HepG2 (cell line): ENCODE data around the gene MAP3K19.
"Not testable (repeated sequence)": the region's sequence is repeated elsewhere in the genome, so short reads cannot be mapped to it uniquely, and the experiment has no call there.

Experiments used
- ASH2L ChIP-seq: fragments of 300-600, 200-600 bp; sonication (generic); IDR thresholded peaks from 2 replicates; pipeline ENCODE4 v1.7.0; 2017; ENCODE audit warnings: low read depth, mild to moderate bottlenecking, moderate library complexity, mixed read lengths, low read length; ENCODE audit not compliant: insufficient read length
- ATF7-NPFF ChIP-seq: sonication (generic); formaldehyde crosslinking; IDR thresholded peaks from 2 replicates; pipeline ENCODE4 v1.8.1; 2023; ENCODE audit warnings: mild to moderate bottlenecking, low read depth, missing genetic modification reagents, moderate library complexity
- CTCF ChIP-seq: sonication (generic); formaldehyde crosslinking; IDR thresholded peaks from 2 replicates; pipeline ENCODE4 v1.5.0; 2020; ENCODE audit warnings: mild to moderate bottlenecking, missing genetic modification reagents, moderate library complexity
- HMG20A ChIP-seq: IDR thresholded peaks from 2 replicates; pipeline ENCODE4 v1.6.1; 2016; ENCODE audit warnings: borderline replicate concordance
- HMGA1 ChIP-seq: sonication (generic); formaldehyde crosslinking; conservative IDR thresholded peaks from 2 replicates; pipeline ENCODE4 v1.4.0; 2020; ENCODE audit warnings: missing genetic modification reagents
- PRPF4 ChIP-seq: fragments of 200-400 bp; formaldehyde crosslinking; IDR thresholded peaks from 2 replicates; pipeline ENCODE4 v1.6.1; 2016; ENCODE audit warnings: low read length, low read depth; ENCODE audit not compliant: poor library complexity, severe bottlenecking
- RFXANK ChIP-seq: IDR thresholded peaks from 2 replicates; pipeline ENCODE4 v1.6.1; 2016
- SMAD3 ChIP-seq: sonication (generic); formaldehyde crosslinking; IDR thresholded peaks from 2 replicates; pipeline ENCODE4 v1.4.0; 2020; ENCODE audit warnings: missing genetic modification reagents
- SNRNP70 ChIP-seq: fragments of 200-400 bp; formaldehyde crosslinking; IDR thresholded peaks from 2 replicates; pipeline ENCODE4 v1.6.1; 2017; ENCODE audit warnings: mild to moderate bottlenecking, low read depth, low read length, moderate library complexity
- TGIF2 ChIP-seq: IDR thresholded peaks from 2 replicates; pipeline ENCODE4 v1.6.1; 2016; ENCODE audit warnings: control low read depth, missing compliant biosample characterization
- THAP11 ChIP-seq: IDR thresholded peaks from 2 replicates; pipeline ENCODE4 v1.6.1; 2016; ENCODE audit warnings: missing biosample characterization, missing genetic modification reagents
- ZNF263 ChIP-seq: sonication (generic); formaldehyde crosslinking; IDR thresholded peaks from 2 replicates; pipeline ENCODE4 v1.4.0; 2020; ENCODE audit warnings: missing genetic modification reagents
- ZNF552 ChIP-seq: sonication (generic); formaldehyde crosslinking; IDR thresholded peaks from 2 replicates; pipeline ENCODE4 v1.9.0; 2022; ENCODE audit warnings: missing genetic modification reagents, mild to moderate bottlenecking, borderline replicate concordance

- TF ChIP-seq ZNF552 (CRISPR knock-in tag); ATF7-NPFF; CTCF; PRPF4; ASH2L; HMGA1; SNRNP70; THAP11; SMAD3; HMG20A; TGIF2 (CRISPR knock-in tag); RFXANK (CRISPR knock-in tag); ZNF263 (CRISPR knock-in tag): not testable (repeated sequence)
Measured at GRCh38 chr2:134967166-134967565, 80.1 kb downstream of the MAP3K19 start.
